B cell (primary cell): ENCODE results near the gene SCARB1.

Experiments
- CTCF ChIP-seq: fragments of 200-600 bp; IDR thresholded peaks from one replicate; pipeline ENCODE4 v1.8.0; 2022; ENCODE audit warnings: antibody characterized with exemption, mild to moderate bottlenecking
- EZH2 ChIP-seq: IDR thresholded peaks from 2 replicates; pipeline ENCODE4 v1.6.1; 2012; ENCODE audit warnings: borderline replicate concordance, low read depth, mild to moderate bottlenecking, moderate library complexity, low read length; ENCODE audit not compliant: insufficient read depth, poor library complexity, severe bottlenecking

- TF ChIP-seq CTCF (no peak), EZH2 (no peak)
Measured at GRCh38 chr12:124754949-124755800, 108.5 kb downstream of the SCARB1 start.
